MM.1S (cell line): ENCODE results near the gene NPLOC4.

Experiments used
- EZH2 ChIP-seq: fragments of 300-600 bp; sonication (generic); optimal IDR thresholded peaks from 2 replicates; pipeline ENCODE3; 2017; ENCODE audit warnings: low read depth, mild to moderate bottlenecking, antibody characterized with exemption, low read length, mixed read lengths
- EZH2phosphoT487 ChIP-seq: fragments of 300-600 bp; sonication (generic); IDR thresholded peaks from 2 replicates; pipeline ENCODE4 v1.6.1; 2018; ENCODE audit warnings: antibody characterized with exemption, low read length
- TF ChIP-seq, protein P1 (sequence below): fragments of 300-600 bp; sonication (generic); IDR thresholded peaks from 2 replicates; pipeline ENCODE4 v1.5.1; 2016; ENCODE audit warnings: antibody characterized with exemption, low read length, mixed read lengths

- TF ChIP-seq, protein P1, sequence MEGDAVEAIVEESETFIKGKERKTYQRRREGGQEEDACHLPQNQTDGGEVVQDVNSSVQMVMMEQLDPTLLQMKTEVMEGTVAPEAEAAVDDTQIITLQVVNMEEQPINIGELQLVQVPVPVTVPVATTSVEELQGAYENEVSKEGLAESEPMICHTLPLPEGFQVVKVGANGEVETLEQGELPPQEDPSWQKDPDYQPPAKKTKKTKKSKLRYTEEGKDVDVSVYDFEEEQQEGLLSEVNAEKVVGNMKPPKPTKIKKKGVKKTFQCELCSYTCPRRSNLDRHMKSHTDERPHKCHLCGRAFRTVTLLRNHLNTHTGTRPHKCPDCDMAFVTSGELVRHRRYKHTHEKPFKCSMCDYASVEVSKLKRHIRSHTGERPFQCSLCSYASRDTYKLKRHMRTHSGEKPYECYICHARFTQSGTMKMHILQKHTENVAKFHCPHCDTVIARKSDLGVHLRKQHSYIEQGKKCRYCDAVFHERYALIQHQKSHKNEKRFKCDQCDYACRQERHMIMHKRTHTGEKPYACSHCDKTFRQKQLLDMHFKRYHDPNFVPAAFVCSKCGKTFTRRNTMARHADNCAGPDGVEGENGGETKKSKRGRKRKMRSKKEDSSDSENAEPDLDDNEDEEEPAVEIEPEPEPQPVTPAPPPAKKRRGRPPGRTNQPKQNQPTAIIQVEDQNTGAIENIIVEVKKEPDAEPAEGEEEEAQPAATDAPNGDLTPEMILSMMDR: no peak
- TF ChIP-seq EZH2 (no peak), EZH2phosphoT487 (no peak)
Observed at GRCh38 chr17:81573794-81574642, 62.9 kb downstream of the NPLOC4 start.
